Ovary (tissue), 9 donors: ENCODE data around the gene SLC1A3. TPM values are rescaled to one million over a fixed set of nuclear protein-coding genes. Genes with fewer than 3 reads are reported as not detected.

ENCODE experiments used
- DNase-seq, 5 donors: peaks; one replicate each; pipeline ENCODE4 v3.0.0-alpha.2; 2019 to 2020
- H3K27ac ChIP-seq, 2 donors: fragments of 200-600 bp; one replicate each; pipeline versions ENCODE4 v1.5.1 to v1.8.0; 2019 to 2022
- H3K27me3 ChIP-seq: fragments of 200-600 bp; one replicate; pipeline ENCODE4 v1.8.0; 2022
- H3K36me3 ChIP-seq: fragments of 200-600 bp; sonication (generic); one replicate; pipeline ENCODE4 v1.5.1; 2019
- H3K4me1 ChIP-seq: one replicate; pipeline ENCODE4 v1.8.1; 2013; ENCODE audit warnings: mild to moderate bottlenecking, moderate library complexity; ENCODE audit not compliant: insufficient read depth
- H3K4me3 ChIP-seq: fragments of 200-600 bp; sonication (generic); one replicate; pipeline ENCODE4 v1.5.1; 2017
- H3K9me3 ChIP-seq, 2 donors: fragments of 200-600 bp in 1 of 2; sonication (generic) in 1 of 2; one replicate each; pipeline versions ENCODE4 v1.5.1 to v1.8.1; 2013 to 2019; ENCODE audit warnings: mild to moderate bottlenecking in 1 of 2, moderate library complexity in 1 of 2
- EP300 ChIP-seq: sonication (generic); formaldehyde crosslinking; IDR thresholded peaks from one replicate; pipeline ENCODE4 v1.6.1; 2017; ENCODE audit warnings: antibody characterized with exemption
- POLR2A ChIP-seq: fragments of 450-650 bp; IDR thresholded peaks from one replicate; pipeline ENCODE4 v1.6.1; 2017; ENCODE audit warnings: antibody characterized with exemption, mild to moderate bottlenecking, moderate library complexity
- WGBS, 3 donors: extraction: QIAGEN DNeasy Blood & Tissue Kit in 1 of 3; methylation state at CpG; one replicate each; pipeline versions ENCODE4 v1.1.5 to v1.1.7; 2013 to 2017; 5-methylcytosine and 5-hydroxymethylcytosine counted together
- intact Hi-C, 4 donors: fragments of 100-400 bp; cut with DNase I; formaldehyde crosslinking; loops; one replicate each; pipeline versions ENCODE4 v1.11.0 to v1.15.1; 2022 to 2023
- polyA plus RNA-seq, 2 donors: library from polyadenylated mRNA; stranded (reverse); fragments of 200-250 nt in 1 of 2; fragments of 350-450 nt in 1 of 2; fragmentation: Illumina TruSeq in 1 of 2; extraction: RNeasy Lipid Tissue Mini Kit (QIAGEN cat#74804) in 1 of 2; gene quantifications; one replicate each; pipeline ENCODE4 v1.2.3, GENCODE V29; 2013 to 2014
- total RNA-seq, 7 donors: library from RNA; depleted of rRNA in 2 of 7; stranded (reverse); fragments of >200 nt in 2 of 7; fragmentation: NEBNext Ultra II Directional in 3 of 7; extraction: Animal tissue kit (Norgen Biotek cat#: 25700) in 3 of 7; gene quantifications; one replicate each; pipeline versions ENCODE4 v1.1.0 to v1.2.4, GENCODE V29; 2016 to 2023
- TF ChIP-seq, protein P1 (sequence below), 3 donors: fragments of 450-650 bp in 2 of 3; fragments of 200-600 bp in 1 of 3; IDR thresholded peaks; one replicate each; pipeline versions ENCODE4 v1.5.1 to v1.8.0; 2016 to 2022; ENCODE audit warnings: antibody characterized with exemption in 3 of 3, mild to moderate bottlenecking in 1 of 3
- donor health status: DM: no; HTN: no; CAD: no; lungs with moderate emphysema.
- donor health status: DM: no; HTN: no; CAD: no.
- donor health status: Bipolar disorder and iron deficiency.
- donor health status: DM: yes; HTN: yes; CAD: no.
- donor health status: DM: no; HTN: no; CAD: no.
- donor health status: DM: yes; HTN: yes; CAD: no.

Gene SLC1A3
- total and polyA plus RNA-seq, 9 donors, result 5.2 to 72.3 (median 36.7) TPM

DNA sequence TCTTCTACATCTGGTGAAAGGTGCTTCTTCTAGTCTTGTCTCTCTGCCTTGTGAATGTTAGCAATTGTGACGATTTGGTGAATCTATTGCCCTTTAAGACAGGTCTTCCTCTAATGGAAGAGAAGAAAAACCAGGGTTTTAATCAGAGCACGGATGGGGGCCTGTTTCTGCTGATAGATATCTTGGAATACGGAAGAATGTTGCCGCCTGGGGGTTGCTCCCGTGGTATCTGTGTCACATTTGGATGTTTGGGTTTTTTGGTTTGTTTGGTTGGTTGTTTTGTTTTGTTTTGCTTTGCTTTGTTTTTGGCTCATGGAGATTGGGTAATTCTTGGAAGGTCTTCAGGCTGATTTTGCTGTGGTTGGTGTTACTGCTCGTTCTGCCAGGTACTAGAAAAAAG, 9.7 kb upstream of the SLC1A3 start:
- TF ChIP-seq, protein P1, sequence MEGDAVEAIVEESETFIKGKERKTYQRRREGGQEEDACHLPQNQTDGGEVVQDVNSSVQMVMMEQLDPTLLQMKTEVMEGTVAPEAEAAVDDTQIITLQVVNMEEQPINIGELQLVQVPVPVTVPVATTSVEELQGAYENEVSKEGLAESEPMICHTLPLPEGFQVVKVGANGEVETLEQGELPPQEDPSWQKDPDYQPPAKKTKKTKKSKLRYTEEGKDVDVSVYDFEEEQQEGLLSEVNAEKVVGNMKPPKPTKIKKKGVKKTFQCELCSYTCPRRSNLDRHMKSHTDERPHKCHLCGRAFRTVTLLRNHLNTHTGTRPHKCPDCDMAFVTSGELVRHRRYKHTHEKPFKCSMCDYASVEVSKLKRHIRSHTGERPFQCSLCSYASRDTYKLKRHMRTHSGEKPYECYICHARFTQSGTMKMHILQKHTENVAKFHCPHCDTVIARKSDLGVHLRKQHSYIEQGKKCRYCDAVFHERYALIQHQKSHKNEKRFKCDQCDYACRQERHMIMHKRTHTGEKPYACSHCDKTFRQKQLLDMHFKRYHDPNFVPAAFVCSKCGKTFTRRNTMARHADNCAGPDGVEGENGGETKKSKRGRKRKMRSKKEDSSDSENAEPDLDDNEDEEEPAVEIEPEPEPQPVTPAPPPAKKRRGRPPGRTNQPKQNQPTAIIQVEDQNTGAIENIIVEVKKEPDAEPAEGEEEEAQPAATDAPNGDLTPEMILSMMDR (IDR thresholded peaks at IDR 0.05), result no peak
- TF ChIP-seq POLR2A (no peak), EP300 (no peak)
- H3K27me3 ChIP-seq, result no peaks in the 10 kb centered on the region
- no peaks in the 10 kb centered on the region for H3K9me3 ChIP-seq
- WGBS, 3 donors, result 30 to 52% (median 38%) methylated on average over 6 of the region's 6 CpGs
- no peak overlapping the region for H3K4me3 ChIP-seq
- H3K36me3 ChIP-seq, result no peaks in the 10 kb centered on the region
- intact Hi-C loops, result no loop called here
- DNase-seq, result no peak
- no peaks in the 10 kb centered on the region for H3K4me1 ChIP-seq
- no peak overlapping the region for H3K27ac ChIP-seq

DNA sequence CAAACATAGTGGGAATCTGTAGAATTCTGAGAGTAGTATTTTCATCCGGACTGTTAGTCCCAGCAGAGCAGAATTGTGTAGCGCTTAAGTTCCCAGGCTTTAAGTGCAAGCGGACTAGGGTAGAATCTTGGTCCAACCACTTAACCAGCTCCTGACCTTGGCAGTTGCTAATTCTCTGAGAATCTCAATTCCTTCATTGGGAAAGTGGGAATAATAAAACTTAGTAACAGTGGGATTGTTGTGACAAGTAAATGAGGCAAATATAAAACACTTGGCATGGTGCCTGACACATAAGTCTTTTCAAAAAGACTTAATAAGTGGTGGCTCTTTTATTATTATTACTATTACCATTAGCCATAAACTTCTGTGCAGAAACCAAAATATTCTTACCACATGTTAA, 8.4 kb upstream of the SLC1A3 start:
- intact Hi-C loops, result no loop called here

DNA sequence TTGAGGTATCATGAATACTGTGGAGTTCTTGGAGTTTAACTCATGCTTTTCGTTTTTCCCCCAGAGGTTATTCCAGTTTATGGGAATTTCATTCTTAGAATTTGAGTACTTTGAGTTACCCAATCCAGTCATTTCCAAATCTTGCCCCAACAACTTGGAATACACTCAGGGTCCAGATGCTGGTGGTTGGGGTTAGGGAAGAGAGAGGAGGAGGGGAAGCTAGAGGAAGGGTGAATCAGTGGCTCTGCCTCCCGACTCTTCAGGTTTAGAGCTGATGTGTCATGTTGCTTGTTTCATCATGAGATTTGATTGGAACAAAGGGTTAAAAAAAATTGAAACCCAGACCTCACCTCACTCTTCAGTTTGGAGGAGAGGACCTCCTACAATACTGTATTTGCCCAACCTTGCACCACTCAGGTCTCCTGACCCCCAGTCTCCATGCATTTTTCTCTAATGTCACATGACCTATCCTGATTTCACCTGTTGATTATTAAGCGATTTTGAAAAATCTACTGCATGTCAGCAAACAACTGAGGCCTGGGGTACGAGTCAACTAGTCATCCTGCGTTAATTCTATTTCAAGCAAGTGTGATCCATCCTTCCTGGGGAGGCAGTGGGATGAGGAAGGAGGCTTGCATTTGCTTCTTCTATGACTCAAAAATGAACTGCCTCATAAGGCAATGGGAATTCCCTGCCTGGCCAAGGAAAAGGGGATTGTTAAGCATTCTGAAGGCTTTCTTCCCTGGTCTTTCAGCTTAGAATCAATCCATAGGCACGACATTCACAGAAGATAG, 6.2 kb upstream of the SLC1A3 start:
- intact Hi-C loops, result no loop called here
- Histone ChIP-seq H3K36me3 (no peaks in the 10 kb centered on the region), H3K27ac (no peak overlapping the region), H3K4me3 (no peak overlapping the region), H3K27me3 (no peaks in the 10 kb centered on the region), H3K4me1 (no peaks in the 10 kb centered on the region), H3K9me3 (no peaks in the 10 kb centered on the region)
- TF ChIP-seq POLR2A (no peak), EP300 (no peak)
- TF ChIP-seq, protein P1 (IDR thresholded peaks at IDR 0.05), result no peak
- DNase-seq, result no peak
- WGBS, 3 donors, result 80 to 85% (median 84%) methylated on average over 6 of the region's 6 CpGs

More for the DNA sequence above, 8.4 kb upstream of the SLC1A3 start:
- H3K27me3 ChIP-seq, result no peaks in the 10 kb centered on the region
- DNase-seq, result no peak
- TF ChIP-seq POLR2A (no peak), EP300 (no peak)
- TF ChIP-seq, protein P1 (IDR thresholded peaks at IDR 0.05), result no peak
- no peak overlapping the region for H3K4me3 ChIP-seq
- WGBS, 3 donors, result 43 to 48% (median 45%) methylated on average over 3 of the region's 3 CpGs
- H3K36me3 ChIP-seq, result no peaks in the 10 kb centered on the region
- H3K27ac ChIP-seq, result no peak overlapping the region
- no peaks in the 10 kb centered on the region for H3K4me1 ChIP-seq
- no peaks in the 10 kb centered on the region for H3K9me3 ChIP-seq

DNA sequence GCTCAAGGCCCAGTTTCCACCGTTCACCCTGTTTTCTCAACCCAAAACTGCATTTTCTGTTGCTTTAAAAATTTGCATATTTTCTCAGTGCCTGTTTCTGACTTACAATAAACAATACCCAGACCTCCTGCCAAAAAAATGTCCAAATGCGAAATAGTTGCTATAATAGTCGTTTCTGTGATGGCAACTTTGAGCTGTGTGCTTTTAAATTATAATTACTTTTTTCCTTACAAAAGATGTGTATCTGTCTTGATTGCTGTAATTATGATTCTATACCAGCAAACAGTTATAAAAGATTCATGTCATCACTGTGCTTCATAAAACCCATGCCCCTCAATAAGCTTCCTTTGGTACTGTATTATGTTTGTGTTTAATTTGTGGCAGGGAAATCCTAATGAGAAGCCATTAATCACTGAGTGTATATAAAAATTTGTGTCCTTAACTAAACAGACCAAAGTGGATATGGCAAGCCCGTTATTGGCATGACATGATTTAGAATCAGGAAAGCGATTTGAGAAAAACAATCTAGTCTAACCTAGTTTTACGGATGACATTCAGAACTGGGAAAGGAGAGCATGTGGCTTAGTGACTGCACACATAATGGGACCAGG, 5.4 kb upstream of the SLC1A3 start:
- H3K9me3 ChIP-seq, result no peaks in the 10 kb centered on the region
- H3K36me3 ChIP-seq, result no peaks in the 10 kb centered on the region
- no peak overlapping the region for H3K4me3 ChIP-seq
- H3K27ac ChIP-seq, result no peak overlapping the region
- intact Hi-C loops, result no loop called here
- DNase-seq, result no peak
- no peaks in the 10 kb centered on the region for H3K4me1 ChIP-seq
- TF ChIP-seq, protein P1 (IDR thresholded peaks at IDR 0.05), result no peak
- TF ChIP-seq POLR2A, result no peak
- TF ChIP-seq EP300, result no peak
- WGBS, 3 donors, result 53 to 60% (median 59%) methylated on average over 6 of the region's 6 CpGs
- H3K27me3 ChIP-seq, result no peaks in the 10 kb centered on the region
